Measurements from ENCODE around the gene CC2D1A.
"Not testable (repeated sequence)": the region's sequence is repeated elsewhere in the genome, so short reads cannot be mapped to it uniquely, and the experiment has no call there.

The CC2D1A gene

GRCh38 chr19:13963603-13964105, 57.7 kb downstream of the CC2D1A start:
- DNase-seq, result no peak

- no peak for DNase-seq
Measured at GRCh38 chr19:13964776-13965175, 58.8 kb downstream of the CC2D1A start.

- DNase-seq, result no peak
Measured at GRCh38 chr19:13965377-13965896, 59.4 kb downstream of the CC2D1A start.

- no peak for DNase-seq
Measured at GRCh38 chr19:13965926-13966683, 60.1 kb downstream of the CC2D1A start.

GRCh38 chr19:13966684-13967128, 60.7 kb downstream of the CC2D1A start:
- DNase-seq, result no peak

GRCh38 chr19:13967206-13967605, 61.2 kb downstream of the CC2D1A start:
- not testable (repeated sequence) for DNase-seq

- DNase-seq, result no peak
Measured at GRCh38 chr19:13968383-13968935, 62.5 kb downstream of the CC2D1A start.

GRCh38 chr19:13968999-13969398, 63.0 kb downstream of the CC2D1A start:
- no peak for DNase-seq

GRCh38 chr19:13969897-13970296, 63.9 kb downstream of the CC2D1A start:
- no peak for DNase-seq

GRCh38 chr19:13971868-13972267, 65.9 kb downstream of the CC2D1A start:
- not testable (repeated sequence) for DNase-seq

GRCh38 chr19:13972368-13973155, 66.6 kb downstream of the CC2D1A start:
- DNase-seq, result no peak

- not testable (repeated sequence) for DNase-seq
Measured at GRCh38 chr19:13973479-13973878, 67.5 kb downstream of the CC2D1A start.

GRCh38 chr19:13974073-13974472, 68.1 kb downstream of the CC2D1A start:
- DNase-seq, result no peak

- DNase-seq, result no peak
Measured at GRCh38 chr19:13975870-13976269, 69.9 kb downstream of the CC2D1A start.

GRCh38 chr19:13976446-13976845, 70.4 kb downstream of the CC2D1A start:
- no peak for DNase-seq

- DNase-seq, result no peak
Measured at GRCh38 chr19:13977803-13978202, 71.8 kb downstream of the CC2D1A start.

- DNase-seq, result peak; percentile 85 to 87
Measured at GRCh38 chr19:13978351-13979243, 72.6 kb downstream of the CC2D1A start.

- DNase-seq, result peak; percentile 34 to 45
Measured at GRCh38 chr19:13979244-13979615, 73.2 kb downstream of the CC2D1A start.

- DNase-seq, result no peak
Measured at GRCh38 chr19:13979686-13980085, 73.7 kb downstream of the CC2D1A start.

GRCh38 chr19:13980340-13980739, 74.3 kb downstream of the CC2D1A start:
- DNase-seq, result no peak
